ENCODE measurements around the gene HNRNPA2B1.
"Not testable (repeated sequence)": the region's sequence is repeated elsewhere in the genome, so short reads cannot be mapped to it uniquely, and the experiment has no call there.

HNRNPA2B1 gene

GRCh38 chr7:26187380-26188205 is 13.0 kb downstream of the HNRNPA2B1 start:
- H3K4me3 Mint-ChIP-seq, result no peak overlapping the region
- H3K9me3 Mint-ChIP-seq, result no peaks in the 10 kb centered on the region
- H3K27ac Mint-ChIP-seq, result peak overlapping the region in 2 of 3 experiments; percentile 23 to 60
- H3K4me1 Mint-ChIP-seq, result peaks cover 8% of the 10 kb centered on the region
- TF ChIP-seq CTCF (IDR thresholded peaks at IDR 0.05; ENCODE audit: unreplicated experiment in 3 of 3), result no peak
- H3K36me3 Mint-ChIP-seq (ENCODE audit: low read depth), result peaks cover 69% of the 10 kb centered on the region
- no peaks in the 10 kb centered on the region for H3K27me3 Mint-ChIP-seq (ENCODE audit: low read depth)

- Mint-ChIP-seq H3K4me1 (no peaks in the 10 kb centered on the region), H3K27ac (peak overlapping the region in 2 of 3 experiments; percentile 66 to 67), H3K9me3 (no peaks in the 10 kb centered on the region), H3K4me3 (no peak overlapping the region), H3K36me3 (ENCODE audit: low read depth) (peaks cover 59% of the 10 kb centered on the region), H3K27me3 (ENCODE audit: low read depth) (no peaks in the 10 kb centered on the region)
- no peak for TF ChIP-seq CTCF (IDR thresholded peaks at IDR 0.05; ENCODE audit: unreplicated experiment in 3 of 3)
Measured at GRCh38 chr7:26186364-26187311, 13.9 kb downstream of the HNRNPA2B1 start.

GRCh38 chr7:26185844-26186180 is 14.7 kb downstream of the HNRNPA2B1 start:
- H3K9me3 Mint-ChIP-seq, result no peaks in the 10 kb centered on the region
- H3K27me3 Mint-ChIP-seq (ENCODE audit: low read depth), result no peaks in the 10 kb centered on the region
- no peaks in the 10 kb centered on the region for H3K4me1 Mint-ChIP-seq
- TF ChIP-seq CTCF (IDR thresholded peaks at IDR 0.05; ENCODE audit: unreplicated experiment in 3 of 3), result no peak
- H3K36me3 Mint-ChIP-seq (ENCODE audit: low read depth), result peaks cover 51% of the 10 kb centered on the region
- peak overlapping the region in 2 of 3 experiments; percentile 34 to 77 for H3K27ac Mint-ChIP-seq
- no peak overlapping the region for H3K4me3 Mint-ChIP-seq

GRCh38 chr7:26185131-26185843 is 15.3 kb downstream of the HNRNPA2B1 start:
- Mint-ChIP-seq H3K4me3 (no peak overlapping the region), H3K27me3 (ENCODE audit: low read depth) (no peaks in the 10 kb centered on the region), H3K27ac (peak overlapping the region in 2 of 3 experiments; percentile 34 to 77), H3K4me1 (no peaks in the 10 kb centered on the region), H3K36me3 (ENCODE audit: low read depth) (peaks cover 46% of the 10 kb centered on the region), H3K9me3 (no peaks in the 10 kb centered on the region)
- no peak for TF ChIP-seq CTCF (IDR thresholded peaks at IDR 0.05; ENCODE audit: unreplicated experiment in 3 of 3)

GRCh38 chr7:26184281-26185101 is 16.1 kb downstream of the HNRNPA2B1 start:
- H3K27me3 Mint-ChIP-seq (ENCODE audit: low read depth); H3K4me1 Mint-ChIP-seq; H3K4me3 Mint-ChIP-seq; H3K9me3 Mint-ChIP-seq: not testable (repeated sequence)
- Mint-ChIP-seq H3K36me3 (ENCODE audit: low read depth) (peaks cover 38% of the 10 kb centered on the region), H3K27ac (peak overlapping the region in 2 of 3 experiments; percentile 5 to 77)

Data from nephron (organoid).